ENCODE measurements around the gene CARMIL1. TPM values are rescaled to one million over a fixed set of nuclear protein-coding genes. Genes with fewer than 3 reads are reported as not detected.
"Not testable (repeated sequence)": the region's sequence is repeated elsewhere in the genome, so short reads cannot be mapped to it uniquely, and the experiment has no call there.

CARMIL1 gene
- total RNA-seq, 2 experiments from 2014 or later: 3.6 to 4.1 TPM

GRCh38 chr6:25583099-25583498 lies 303.9 kb downstream of the CARMIL1 start:
- no peak overlapping the region for H3K4me3 Mint-ChIP-seq

GRCh38 chr6:25583906-25584305 lies 304.7 kb downstream of the CARMIL1 start:
- intact Hi-C loops (cut with micrococcal nuclease): no loop called here
- Mint-ChIP-seq H3K36me3 (ENCODE audit: low read depth) (no peaks in the 10 kb centered on the region), H3K9me3 (no peaks in the 10 kb centered on the region), H3K27me3 (no peaks in the 10 kb centered on the region), H3K4me3 (no peak overlapping the region), H3K27ac (no peak overlapping the region), H3K4me1 (ENCODE audit: low read depth) (peaks cover 8% of the 10 kb centered on the region)
- POLR2A ChIA-PET: no interaction called here
- CTCF ChIA-PET: no interaction called here
- no peak for DNase-seq
- no peak for ATAC-seq
- TF ChIP-seq CTCF (IDR thresholded peaks at IDR 0.05): no peak

More at GRCh38 chr6:25583099-25583498, 303.9 kb downstream of the CARMIL1 start:
- no peak for TF ChIP-seq CTCF (IDR thresholded peaks at IDR 0.05)
- POLR2A ChIA-PET: interaction anchor here (0.5 kb wide), 1 partner anchor 306 kb away, joined by 3 read pairs; no protein-coding TSS in a partner anchor
- ATAC-seq: peak; percentile 80
- Mint-ChIP-seq H3K9me3 (no peaks in the 10 kb centered on the region), H3K36me3 (ENCODE audit: low read depth) (no peaks in the 10 kb centered on the region), H3K27me3 (no peaks in the 10 kb centered on the region), H3K27ac (no peak overlapping the region), H3K4me1 (ENCODE audit: low read depth) (peaks cover 8% of the 10 kb centered on the region)
- peak; percentile 24 for DNase-seq
- intact Hi-C loops (cut with micrococcal nuclease): no loop called here
- CTCF ChIA-PET: interaction anchor here (2.2 kb wide), 1 partner anchor 317 kb away, joined by 6 read pairs; no protein-coding TSS in a partner anchor

GRCh38 chr6:25585225-25585624 lies 306.1 kb downstream of the CARMIL1 start:
- Mint-ChIP-seq H3K4me3 (no peak overlapping the region), H3K9me3 (no peaks in the 10 kb centered on the region), H3K27me3 (no peaks in the 10 kb centered on the region), H3K4me1 (ENCODE audit: low read depth) (peaks cover 2% of the 10 kb centered on the region), H3K27ac (no peak overlapping the region), H3K36me3 (ENCODE audit: low read depth) (no peaks in the 10 kb centered on the region)
- POLR2A ChIA-PET: no interaction called here
- ATAC-seq (no peak), DNase-seq (no peak)
- CTCF ChIA-PET: no interaction called here
- no peak for TF ChIP-seq CTCF (IDR thresholded peaks at IDR 0.05)
- intact Hi-C loops (cut with micrococcal nuclease): no loop called here

- ATAC-seq; H3K27ac Mint-ChIP-seq; intact Hi-C loops (cut with micrococcal nuclease); POLR2A ChIA-PET; H3K27me3 Mint-ChIP-seq; H3K9me3 Mint-ChIP-seq; H3K36me3 Mint-ChIP-seq (ENCODE audit: low read depth); DNase-seq; CTCF ChIA-PET; H3K4me1 Mint-ChIP-seq (ENCODE audit: low read depth); H3K4me3 Mint-ChIP-seq: not testable (repeated sequence)
These were observed 306.9 kb downstream of the CARMIL1 start for GRCh38 chr6:25586119-25586518.

GRCh38 chr6:25586927-25587326 lies 307.8 kb downstream of the CARMIL1 start:
- intact Hi-C loops (cut with micrococcal nuclease): no loop called here
- Mint-ChIP-seq H3K4me3 (no peak overlapping the region), H3K4me1 (ENCODE audit: low read depth) (no peaks in the 10 kb centered on the region), H3K9me3 (no peaks in the 10 kb centered on the region), H3K27me3 (no peaks in the 10 kb centered on the region), H3K27ac (no peak overlapping the region), H3K36me3 (ENCODE audit: low read depth) (no peaks in the 10 kb centered on the region)
- no peak for TF ChIP-seq CTCF (IDR thresholded peaks at IDR 0.05)
- DNase-seq (no peak), ATAC-seq (no peak)
- ChIA-PET POLR2A (no interaction called here), CTCF (interaction anchor here (0.8 to 2.5 kb wide), 2 partner anchors 25 to 30 kb away, joined by 3 to 10 read pairs; no protein-coding TSS in a partner anchor)

All from activated CD8-positive, alpha-beta T cell treated with anti-CD3 and anti-CD28 coated beads for 36 hours (primary cell).